ENCODE results near the gene PRPF6. TPM values are rescaled to one million over a fixed set of nuclear protein-coding genes. Genes with fewer than 3 reads are reported as not detected.

The PRPF6 gene
- total and polyA plus RNA-seq, 2 of the 13 experiments (the other 11 are each of a cell fraction or from before 2014, with no cell fraction given), result 63.7 to 101 TPM

DNA sequence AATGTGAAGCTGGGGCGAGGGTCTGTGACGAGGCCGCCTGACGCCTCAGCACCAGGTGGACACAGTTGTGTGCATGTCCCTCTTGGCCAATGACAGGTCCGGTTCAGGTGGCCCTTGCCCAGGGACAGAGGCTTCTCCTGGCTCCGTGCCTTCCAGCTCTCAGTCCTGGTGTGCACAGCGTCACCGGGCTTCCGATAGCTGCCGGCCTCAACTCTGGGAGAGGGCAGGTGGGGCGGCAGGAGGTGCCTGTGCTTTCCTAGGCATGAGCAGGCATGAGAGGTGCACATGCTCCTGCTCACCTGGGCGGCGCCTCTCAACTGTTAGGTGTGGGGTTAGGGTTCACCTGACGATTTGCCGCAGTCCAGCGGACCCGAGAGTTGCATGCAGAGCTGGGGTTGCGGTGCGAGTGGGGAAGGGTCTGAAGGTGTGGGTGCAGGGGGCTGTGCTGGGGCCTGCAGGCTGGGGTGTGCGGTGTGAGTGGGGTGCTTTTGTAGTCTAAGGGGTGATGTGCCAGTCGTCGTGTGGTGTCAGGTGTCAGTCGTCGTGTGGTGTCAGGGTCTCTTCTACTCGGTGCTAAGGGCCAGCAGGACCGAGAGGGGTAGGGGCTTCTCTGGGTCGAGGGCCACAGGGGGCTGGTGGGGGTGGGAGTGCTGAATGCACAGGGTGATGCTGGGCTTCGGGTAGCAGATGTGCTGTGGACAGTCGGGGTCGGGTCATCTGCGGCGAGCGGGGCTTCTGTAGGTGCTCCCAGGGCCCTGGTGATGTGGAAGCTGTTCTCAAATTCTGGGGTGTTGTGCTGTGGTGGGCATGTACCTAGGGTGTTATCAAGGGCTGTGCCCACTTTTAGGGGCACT is 72.3 kb downstream of the PRPF6 start (continued):
- TF ChIP-seq ZNF614 (CRISPR knock-in tag; IDR thresholded peaks at IDR 0.05; ENCODE audit: borderline replicate concordance), result peak; percentile 47; the same call in 1 of the 2 replicates
- peak; percentile 74; the same call in 1 of the 2 replicates for TF ChIP-seq ATF7-NPFF (CRISPR knock-in tag; IDR thresholded peaks at IDR 0.05; ENCODE audit: low read depth)
- peak; percentile 96; the same call in 1 of the 2 replicates for TF ChIP-seq ZNF354B (CRISPR knock-in tag; IDR thresholded peaks at IDR 0.05)
- TF ChIP-seq TARDBP (CRISPR knock-in tag; IDR thresholded peaks at IDR 0.05), result peak; percentile 77; the same call in 1 of the 2 replicates
- no peak for TF ChIP-seq ZBTB1 (CRISPR knock-in tag; IDR thresholded peaks at IDR 0.05; ENCODE audit: borderline replicate concordance)
- TF ChIP-seq TBX2 (CRISPR knock-in tag; IDR thresholded peaks at IDR 0.05; ENCODE audit: borderline replicate concordance), result peak; percentile 70; the same call in 1 of the 2 replicates
- TF ChIP-seq KLF11 (CRISPR knock-in tag; IDR thresholded peaks at IDR 0.05), result peak; percentile 55; the same call in 1 of the 2 replicates
- TF ChIP-seq, protein P1, sequence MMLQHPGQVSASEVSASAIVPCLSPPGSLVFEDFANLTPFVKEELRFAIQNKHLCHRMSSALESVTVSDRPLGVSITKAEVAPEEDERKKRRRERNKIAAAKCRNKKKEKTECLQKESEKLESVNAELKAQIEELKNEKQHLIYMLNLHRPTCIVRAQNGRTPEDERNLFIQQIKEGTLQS (CRISPR knock-in tag; IDR thresholded peaks at IDR 0.05), result no peak
- TF ChIP-seq SNRNP70 (IDR thresholded peaks at IDR 0.05; ENCODE audit: low read depth, low read length), result no peak
- no peak for TF ChIP-seq PAWR (CRISPR knock-in tag; IDR thresholded peaks at IDR 0.05; ENCODE audit: borderline replicate concordance)
- TF ChIP-seq, protein P2, sequence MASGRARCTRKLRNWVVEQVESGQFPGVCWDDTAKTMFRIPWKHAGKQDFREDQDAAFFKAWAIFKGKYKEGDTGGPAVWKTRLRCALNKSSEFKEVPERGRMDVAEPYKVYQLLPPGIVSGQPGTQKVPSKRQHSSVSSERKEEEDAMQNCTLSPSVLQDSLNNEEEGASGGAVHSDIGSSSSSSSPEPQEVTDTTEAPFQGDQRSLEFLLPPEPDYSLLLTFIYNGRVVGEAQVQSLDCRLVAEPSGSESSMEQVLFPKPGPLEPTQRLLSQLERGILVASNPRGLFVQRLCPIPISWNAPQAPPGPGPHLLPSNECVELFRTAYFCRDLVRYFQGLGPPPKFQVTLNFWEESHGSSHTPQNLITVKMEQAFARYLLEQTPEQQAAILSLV (CRISPR knock-in tag; IDR thresholded peaks at IDR 0.05; ENCODE audit: borderline replicate concordance), result peak; percentile 87; the same call in 1 of the 2 replicates
- no peak for TF ChIP-seq ZNF75D (CRISPR knock-in tag; IDR thresholded peaks at IDR 0.05; ENCODE audit: borderline replicate concordance)
- TF ChIP-seq, protein P3, sequence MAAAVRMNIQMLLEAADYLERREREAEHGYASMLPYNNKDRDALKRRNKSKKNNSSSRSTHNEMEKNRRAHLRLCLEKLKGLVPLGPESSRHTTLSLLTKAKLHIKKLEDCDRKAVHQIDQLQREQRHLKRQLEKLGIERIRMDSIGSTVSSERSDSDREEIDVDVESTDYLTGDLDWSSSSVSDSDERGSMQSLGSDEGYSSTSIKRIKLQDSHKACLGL (CRISPR knock-in tag; IDR thresholded peaks at IDR 0.05), result peak; percentile 87
- TF ChIP-seq HDAC1 (CRISPR knock-in tag; IDR thresholded peaks at IDR 0.05), result no peak
- no peak for TF ChIP-seq SOX13 (IDR thresholded peaks at IDR 0.05)
- TF ChIP-seq SOX13 (CRISPR knock-in tag; conservative IDR thresholded peaks at IDR 0.05 in 1 of 2, IDR thresholded peaks at IDR 0.05 in 1 of 2), result peak in 1 of 2 experiments; percentile 58; a peak in 2 of 4 replicates
- TF ChIP-seq, protein P4, sequence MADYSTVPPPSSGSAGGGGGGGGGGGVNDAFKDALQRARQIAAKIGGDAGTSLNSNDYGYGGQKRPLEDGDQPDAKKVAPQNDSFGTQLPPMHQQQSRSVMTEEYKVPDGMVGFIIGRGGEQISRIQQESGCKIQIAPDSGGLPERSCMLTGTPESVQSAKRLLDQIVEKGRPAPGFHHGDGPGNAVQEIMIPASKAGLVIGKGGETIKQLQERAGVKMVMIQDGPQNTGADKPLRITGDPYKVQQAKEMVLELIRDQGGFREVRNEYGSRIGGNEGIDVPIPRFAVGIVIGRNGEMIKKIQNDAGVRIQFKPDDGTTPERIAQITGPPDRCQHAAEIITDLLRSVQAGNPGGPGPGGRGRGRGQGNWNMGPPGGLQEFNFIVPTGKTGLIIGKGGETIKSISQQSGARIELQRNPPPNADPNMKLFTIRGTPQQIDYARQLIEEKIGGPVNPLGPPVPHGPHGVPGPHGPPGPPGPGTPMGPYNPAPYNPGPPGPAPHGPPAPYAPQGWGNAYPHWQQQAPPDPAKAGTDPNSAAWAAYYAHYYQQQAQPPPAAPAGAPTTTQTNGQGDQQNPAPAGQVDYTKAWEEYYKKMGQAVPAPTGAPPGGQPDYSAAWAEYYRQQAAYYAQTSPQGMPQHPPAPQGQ (CRISPR knock-in tag; IDR thresholded peaks at IDR 0.05; ENCODE audit: borderline replicate concordance), result no peak
- TF ChIP-seq ZNF552 (CRISPR knock-in tag; IDR thresholded peaks at IDR 0.05; ENCODE audit: borderline replicate concordance), result peak; percentile 75; the same call in 1 of the 2 replicates
- TF ChIP-seq CREB1 (IDR thresholded peaks at IDR 0.05), result peak; percentile 59
- no peak for TF ChIP-seq CREB1 (CRISPR knock-in tag; IDR thresholded peaks at IDR 0.05)
- peak; percentile 76; the same call in 1 of the 2 replicates for TF ChIP-seq RXRA (CRISPR knock-in tag; IDR thresholded peaks at IDR 0.05)
- TF ChIP-seq, protein P5, sequence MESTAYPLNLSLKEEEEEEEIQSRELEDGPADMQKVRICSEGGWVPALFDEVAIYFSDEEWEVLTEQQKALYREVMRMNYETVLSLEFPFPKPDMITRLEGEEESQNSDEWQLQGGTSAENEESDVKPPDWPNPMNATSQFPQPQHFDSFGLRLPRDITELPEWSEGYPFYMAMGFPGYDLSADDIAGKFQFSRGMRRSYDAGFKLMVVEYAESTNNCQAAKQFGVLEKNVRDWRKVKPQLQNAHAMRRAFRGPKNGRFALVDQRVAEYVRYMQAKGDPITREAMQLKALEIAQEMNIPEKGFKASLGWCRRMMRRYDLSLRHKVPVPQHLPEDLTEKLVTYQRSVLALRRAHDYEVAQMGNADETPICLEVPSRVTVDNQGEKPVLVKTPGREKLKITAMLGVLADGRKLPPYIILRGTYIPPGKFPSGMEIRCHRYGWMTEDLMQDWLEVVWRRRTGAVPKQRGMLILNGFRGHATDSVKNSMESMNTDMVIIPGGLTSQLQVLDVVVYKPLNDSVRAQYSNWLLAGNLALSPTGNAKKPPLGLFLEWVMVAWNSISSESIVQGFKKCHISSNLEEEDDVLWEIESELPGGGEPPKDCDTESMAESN (CRISPR knock-in tag; conservative IDR thresholded peaks at IDR 0.05), result peak; percentile 16; the same call in 1 of the 2 replicates
- no peak; the same call in 1 of the 2 replicates for TF ChIP-seq ZSCAN12 (CRISPR knock-in tag; IDR thresholded peaks at IDR 0.05)
- TF ChIP-seq FOXM1 (CRISPR knock-in tag; IDR thresholded peaks at IDR 0.05), result no peak

Measured in HepG2 (cell line).